Rectal smooth muscle tissue (tissue), 1 donor: ENCODE measurements around the gene STAC.

Source experiments
- H3K27ac ChIP-seq: one replicate; pipeline ENCODE4 v1.7.0; 2013; ENCODE audit warnings: low read depth, low read length, inconsistent platforms
- H3K27me3 ChIP-seq: one replicate; pipeline ENCODE4 v1.7.0; 2013; ENCODE audit warnings: low read length; ENCODE audit not compliant: control insufficient read depth, insufficient read depth
- H3K36me3 ChIP-seq: one replicate; pipeline ENCODE4 v1.7.0; 2013; ENCODE audit warnings: low read length; ENCODE audit not compliant: control insufficient read depth, insufficient read depth
- H3K4me1 ChIP-seq: one replicate; pipeline ENCODE4 v1.7.0; 2013; ENCODE audit warnings: low read length; ENCODE audit not compliant: control insufficient read depth, insufficient read depth
- H3K4me3 ChIP-seq: one replicate; pipeline ENCODE4 v1.7.0; 2013; ENCODE audit warnings: low read length
- H3K9ac ChIP-seq: one replicate; pipeline ENCODE4 v1.7.0; 2013; ENCODE audit warnings: low read length

Gene STAC

GRCh38 chr3:36580716-36581115, 200.4 kb downstream of the STAC start:
- Histone ChIP-seq H3K27ac (no peak overlapping the region), H3K36me3 (no peaks in the 10 kb centered on the region), H3K9ac (no peak overlapping the region), H3K4me3 (no peak overlapping the region), H3K27me3 (no peaks in the 10 kb centered on the region), H3K4me1 (no peaks in the 10 kb centered on the region)

DNA sequence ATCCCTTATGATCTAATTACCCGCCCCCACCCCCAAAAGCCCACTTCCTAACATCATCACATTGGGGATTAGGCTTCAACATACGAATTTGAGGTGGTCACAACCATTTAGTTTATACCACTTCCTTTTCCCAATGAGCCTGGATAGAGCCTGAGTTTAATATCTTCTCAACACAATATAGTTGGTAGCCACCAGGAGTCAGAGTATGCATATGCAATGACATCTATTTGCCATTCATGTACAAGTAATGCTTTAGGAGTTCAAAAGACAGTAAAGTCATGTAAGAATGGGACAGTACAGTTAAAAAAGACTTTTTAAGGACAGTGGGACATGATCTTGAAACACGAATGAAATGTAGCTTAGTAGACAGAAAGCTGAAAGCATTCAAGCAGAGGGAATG, 211.7 kb downstream of the STAC start:
- Histone ChIP-seq H3K27ac (no peak overlapping the region), H3K9ac (no peak overlapping the region), H3K36me3 (no peaks in the 10 kb centered on the region), H3K4me1 (no peaks in the 10 kb centered on the region), H3K4me3 (no peak overlapping the region), H3K27me3 (no peaks in the 10 kb centered on the region)

DNA sequence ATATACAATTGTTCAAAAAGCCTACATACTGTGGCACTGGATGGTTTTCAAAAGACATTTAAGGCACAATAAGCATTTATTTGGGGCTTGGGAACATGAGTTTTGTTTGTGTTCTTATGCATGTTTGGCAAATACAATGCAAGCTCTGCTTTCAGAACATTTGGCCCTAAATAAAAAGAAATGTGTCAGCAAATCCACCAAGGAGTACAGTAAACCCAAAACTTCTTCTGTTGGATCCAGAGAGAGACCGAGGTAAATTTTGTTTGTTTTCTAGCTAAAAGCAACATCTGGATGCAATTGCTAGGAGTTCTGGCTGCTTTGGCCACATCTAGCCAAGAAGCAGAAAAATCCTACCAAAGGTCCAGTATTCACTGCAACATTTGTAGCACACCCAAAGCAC, 215.2 kb downstream of the STAC start:
- Histone ChIP-seq H3K4me1 (no peaks in the 10 kb centered on the region), H3K27me3 (no peaks in the 10 kb centered on the region), H3K27ac (no peak overlapping the region), H3K36me3 (no peaks in the 10 kb centered on the region), H3K9ac (no peak overlapping the region), H3K4me3 (no peak overlapping the region)

DNA sequence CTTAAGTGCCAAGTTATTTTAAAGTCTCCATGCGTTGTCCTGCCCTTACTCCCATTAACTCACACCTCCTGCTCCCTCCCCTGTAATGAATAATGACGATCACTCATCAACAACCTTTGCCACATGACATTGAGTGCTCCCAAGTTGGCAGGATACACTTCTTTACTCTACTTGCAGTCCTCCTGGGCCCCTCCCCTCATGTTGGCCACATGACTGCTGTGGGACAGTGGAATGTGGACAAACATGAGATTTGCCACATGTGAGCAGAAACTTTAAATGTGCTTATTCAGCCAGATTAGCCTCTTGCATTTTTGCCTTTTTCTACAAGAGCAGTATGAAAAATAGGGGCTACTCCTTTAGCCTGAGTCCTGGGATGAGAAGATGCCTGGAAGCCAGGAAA, 216.1 kb downstream of the STAC start:
- H3K4me1 ChIP-seq, result no peaks in the 10 kb centered on the region
- H3K4me3 ChIP-seq, result no peak overlapping the region
- H3K36me3 ChIP-seq, result no peaks in the 10 kb centered on the region
- no peaks in the 10 kb centered on the region for H3K27me3 ChIP-seq
- no peak overlapping the region for H3K9ac ChIP-seq
- H3K27ac ChIP-seq, result no peak overlapping the region

GRCh38 chr3:36597422-36597821, 217.1 kb downstream of the STAC start:
- Histone ChIP-seq H3K27me3 (no peaks in the 10 kb centered on the region), H3K27ac (no peak overlapping the region), H3K9ac (no peak overlapping the region), H3K4me3 (no peak overlapping the region), H3K36me3 (no peaks in the 10 kb centered on the region), H3K4me1 (no peaks in the 10 kb centered on the region)
